ENCODE results near the gene NOL4. TPM values are rescaled to one million over a fixed set of nuclear protein-coding genes. Genes with fewer than 3 reads are reported as not detected.

NOL4 gene
- total RNA-seq, 1 donor from 2014 or later, result 1.9 TPM

GRCh38 chr18:34222307-34223163 is 2.2 kb downstream of the NOL4 start:
- TF ChIP-seq, protein P1, sequence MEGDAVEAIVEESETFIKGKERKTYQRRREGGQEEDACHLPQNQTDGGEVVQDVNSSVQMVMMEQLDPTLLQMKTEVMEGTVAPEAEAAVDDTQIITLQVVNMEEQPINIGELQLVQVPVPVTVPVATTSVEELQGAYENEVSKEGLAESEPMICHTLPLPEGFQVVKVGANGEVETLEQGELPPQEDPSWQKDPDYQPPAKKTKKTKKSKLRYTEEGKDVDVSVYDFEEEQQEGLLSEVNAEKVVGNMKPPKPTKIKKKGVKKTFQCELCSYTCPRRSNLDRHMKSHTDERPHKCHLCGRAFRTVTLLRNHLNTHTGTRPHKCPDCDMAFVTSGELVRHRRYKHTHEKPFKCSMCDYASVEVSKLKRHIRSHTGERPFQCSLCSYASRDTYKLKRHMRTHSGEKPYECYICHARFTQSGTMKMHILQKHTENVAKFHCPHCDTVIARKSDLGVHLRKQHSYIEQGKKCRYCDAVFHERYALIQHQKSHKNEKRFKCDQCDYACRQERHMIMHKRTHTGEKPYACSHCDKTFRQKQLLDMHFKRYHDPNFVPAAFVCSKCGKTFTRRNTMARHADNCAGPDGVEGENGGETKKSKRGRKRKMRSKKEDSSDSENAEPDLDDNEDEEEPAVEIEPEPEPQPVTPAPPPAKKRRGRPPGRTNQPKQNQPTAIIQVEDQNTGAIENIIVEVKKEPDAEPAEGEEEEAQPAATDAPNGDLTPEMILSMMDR (IDR thresholded peaks at IDR 0.05; ENCODE audit: insufficient read depth, low read depth, low read length), result no peak
- peak; percentile 72 for TF ChIP-seq EZH2 (IDR thresholded peaks at IDR 0.05; ENCODE audit: insufficient read depth, low read length)
- Mint-ChIP-seq H3K4me3 (ENCODE audit: unreplicated experiment) (peak overlapping the region; percentile 91), H3K4me1 (ENCODE audit: low read depth, unreplicated experiment) (no peaks in the 10 kb centered on the region), H3K36me3 (ENCODE audit: low read depth, unreplicated experiment) (no peaks in the 10 kb centered on the region), H3K27ac (ENCODE audit: unreplicated experiment) (peak overlapping the region; percentile 38), H3K27me3 (ENCODE audit: low read depth, unreplicated experiment) (peaks cover 29% of the 10 kb centered on the region), H3K9me3 (ENCODE audit: unreplicated experiment) (no peaks in the 10 kb centered on the region)
- Histone ChIP-seq H3K9ac (ENCODE audit: low read length) (peak overlapping the region; percentile 51), H3K9me3 (ENCODE audit: insufficient read depth, low read depth, low read length) (no peaks in the 10 kb centered on the region), H3K4me3 (ENCODE audit: insufficient read depth, low read depth, low read length) (peak overlapping the region; percentile 63), H3K4me1 (ENCODE audit: insufficient read depth, low read length) (peaks cover 21% of the 10 kb centered on the region), H3K4me2 (ENCODE audit: low read length) (peak overlapping the region; percentile 98), H4K20me1 (ENCODE audit: insufficient read depth, low read length) (no peaks in the 10 kb centered on the region), H3K79me2 (ENCODE audit: insufficient read depth, low read length) (no peaks in the 10 kb centered on the region), H3K27me3 (ENCODE audit: insufficient read depth, low read length) (peaks cover 18% of the 10 kb centered on the region), H2AFZ (ENCODE audit: low read depth, low read length) (peak overlapping the region; percentile 81), H3K27ac (ENCODE audit: low read depth, low read length) (no peak overlapping the region), H3K36me3 (ENCODE audit: insufficient read depth, low read length) (no peaks in the 10 kb centered on the region)
- DNase-seq (ENCODE audit: low read depth), result peak; percentile 3
- FAIRE-seq, result no peak

DNA sequence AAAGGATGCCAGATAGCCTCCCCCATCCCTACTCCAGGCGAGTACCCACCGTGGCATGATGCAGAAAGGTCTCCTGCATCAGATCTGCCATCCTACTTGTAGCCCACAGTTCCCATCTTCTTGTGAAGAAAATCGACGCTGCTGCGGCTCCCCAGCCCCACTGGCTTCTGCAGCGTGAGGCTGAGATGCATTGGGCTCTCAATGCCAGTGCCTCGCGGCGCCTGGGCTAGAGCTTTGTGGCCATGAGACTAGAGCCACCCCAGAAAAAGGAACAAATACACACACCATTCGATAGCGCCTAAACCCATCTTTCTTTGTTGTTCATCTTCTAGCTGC is 2.8 kb downstream of the NOL4 start:
- H3K36me3 ChIP-seq (ENCODE audit: insufficient read depth, low read length), result no peaks in the 10 kb centered on the region
- no peaks in the 10 kb centered on the region for H4K20me1 ChIP-seq (ENCODE audit: insufficient read depth, low read length)
- H3K4me3 ChIP-seq (ENCODE audit: insufficient read depth, low read depth, low read length), result peak overlapping the region; percentile 63
- no peaks in the 10 kb centered on the region for H3K79me2 ChIP-seq (ENCODE audit: insufficient read depth, low read length)
- peaks cover 18% of the 10 kb centered on the region for H3K27me3 ChIP-seq (ENCODE audit: insufficient read depth, low read length)
- no peak for TF ChIP-seq EZH2 (IDR thresholded peaks at IDR 0.05; ENCODE audit: insufficient read depth, low read length)
- TF ChIP-seq, protein P1 (IDR thresholded peaks at IDR 0.05; ENCODE audit: insufficient read depth, low read depth, low read length), result no peak
- FAIRE-seq (no peak), DNase-seq (ENCODE audit: low read depth) (no peak)
- H2AFZ ChIP-seq (ENCODE audit: low read depth, low read length), result peak overlapping the region; percentile 81
- no peak overlapping the region for H3K27ac ChIP-seq (ENCODE audit: low read depth, low read length)
- H3K27me3 Mint-ChIP-seq (ENCODE audit: low read depth, unreplicated experiment), result peaks cover 29% of the 10 kb centered on the region
- H3K9me3 ChIP-seq (ENCODE audit: insufficient read depth, low read depth, low read length), result no peaks in the 10 kb centered on the region
- H3K9ac ChIP-seq (ENCODE audit: low read length), result peak overlapping the region; percentile 51
- H3K4me1 Mint-ChIP-seq (ENCODE audit: low read depth, unreplicated experiment), result no peaks in the 10 kb centered on the region
- H3K27ac Mint-ChIP-seq (ENCODE audit: unreplicated experiment), result no peak overlapping the region
- no peaks in the 10 kb centered on the region for H3K36me3 Mint-ChIP-seq (ENCODE audit: low read depth, unreplicated experiment)
- peak overlapping the region; percentile 91 for H3K4me3 Mint-ChIP-seq (ENCODE audit: unreplicated experiment)
- peaks cover 21% of the 10 kb centered on the region for H3K4me1 ChIP-seq (ENCODE audit: insufficient read depth, low read length)
- H3K4me2 ChIP-seq (ENCODE audit: low read length), result peak overlapping the region; percentile 98
- H3K9me3 Mint-ChIP-seq (ENCODE audit: unreplicated experiment), result no peaks in the 10 kb centered on the region
